GM18499 (cell line): ENCODE measurements around the gene FBRSL1.
"Not testable (repeated sequence)": the region's sequence is repeated elsewhere in the genome, so short reads cannot be mapped to it uniquely, and the experiment has no call there.

ENCODE experiments used
- ATAC-seq: cut with Tn5 transposase; IDR thresholded peaks from one replicate; pipeline ENCODE4 v1.9.1; 2021; ENCODE audit warnings: moderate number of reproducible peaks; ENCODE audit not compliant: insufficient read depth, unreplicated experiment

FBRSL1 gene

DNA sequence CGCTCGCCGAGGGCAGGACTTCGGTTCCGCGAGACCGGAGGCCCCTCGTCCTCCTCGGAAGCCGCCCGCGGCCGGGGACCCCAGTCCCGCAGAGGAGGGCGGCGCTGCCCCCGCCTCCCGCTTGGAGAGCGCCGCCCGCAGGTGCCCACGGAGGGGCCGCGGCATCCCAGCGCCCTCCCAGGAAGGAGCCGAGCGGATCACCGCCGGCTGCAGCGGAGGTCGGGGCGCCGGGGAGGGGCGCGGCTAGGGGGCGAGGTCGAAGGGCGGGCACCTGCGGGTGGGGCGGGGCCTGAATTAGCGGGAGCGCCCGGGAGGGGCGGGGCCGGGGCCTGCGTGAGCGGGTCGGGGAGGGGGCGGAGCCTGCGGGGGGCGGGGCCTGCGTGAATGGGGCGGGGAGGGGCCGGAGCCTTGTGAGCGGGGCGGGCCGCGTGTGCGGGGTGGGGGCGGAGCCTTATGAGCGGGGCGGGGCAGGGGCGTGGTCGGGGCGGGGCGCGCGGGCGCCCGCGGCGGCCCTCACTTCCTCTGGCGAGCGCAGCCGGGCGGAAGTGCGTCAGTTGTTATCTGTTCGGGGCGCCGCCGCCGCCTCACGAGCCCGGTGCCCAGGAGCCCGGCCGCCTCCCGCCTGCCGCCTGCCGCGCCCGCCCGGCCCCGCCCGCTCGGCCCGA is at the start of gene FBRSL1:
FBRSL1 (plus strand) TSS at position 550 of the 665 bp plus-strand sequence.
- ATAC-seq, result no peak

DNA sequence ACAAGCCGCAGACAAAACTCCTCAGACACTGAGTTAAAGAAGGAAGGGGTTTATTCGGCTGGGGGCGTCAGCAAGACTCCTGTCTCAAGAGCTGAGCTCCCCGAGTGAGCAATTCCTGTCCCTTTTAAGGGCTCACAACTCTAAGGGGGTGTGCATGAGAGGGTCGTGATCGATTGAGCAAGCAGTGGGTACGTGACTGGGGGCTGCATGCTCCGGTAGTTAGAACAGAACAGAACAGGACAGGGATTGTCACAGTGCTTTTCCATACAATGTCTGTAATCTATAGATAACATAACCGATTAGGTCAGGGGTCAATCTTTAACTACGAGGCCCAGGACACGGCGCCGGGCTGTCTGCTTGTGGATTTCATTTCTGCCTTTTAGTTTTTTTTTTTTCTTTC is 49.5 kb upstream of the FBRSL1 start:
- not testable (repeated sequence) for ATAC-seq

- no peak for ATAC-seq
Measured at GRCh38 chr12:132441871-132442863, 47.8 kb upstream of the FBRSL1 start.

- no peak for ATAC-seq
Measured at GRCh38 chr12:132443091-132443490, 46.9 kb upstream of the FBRSL1 start.

- ATAC-seq, result no peak
Measured at GRCh38 chr12:132444283-132444682, 45.7 kb upstream of the FBRSL1 start.

- no peak for ATAC-seq
Measured at GRCh38 chr12:132444957-132445883, 44.7 kb upstream of the FBRSL1 start.

DNA sequence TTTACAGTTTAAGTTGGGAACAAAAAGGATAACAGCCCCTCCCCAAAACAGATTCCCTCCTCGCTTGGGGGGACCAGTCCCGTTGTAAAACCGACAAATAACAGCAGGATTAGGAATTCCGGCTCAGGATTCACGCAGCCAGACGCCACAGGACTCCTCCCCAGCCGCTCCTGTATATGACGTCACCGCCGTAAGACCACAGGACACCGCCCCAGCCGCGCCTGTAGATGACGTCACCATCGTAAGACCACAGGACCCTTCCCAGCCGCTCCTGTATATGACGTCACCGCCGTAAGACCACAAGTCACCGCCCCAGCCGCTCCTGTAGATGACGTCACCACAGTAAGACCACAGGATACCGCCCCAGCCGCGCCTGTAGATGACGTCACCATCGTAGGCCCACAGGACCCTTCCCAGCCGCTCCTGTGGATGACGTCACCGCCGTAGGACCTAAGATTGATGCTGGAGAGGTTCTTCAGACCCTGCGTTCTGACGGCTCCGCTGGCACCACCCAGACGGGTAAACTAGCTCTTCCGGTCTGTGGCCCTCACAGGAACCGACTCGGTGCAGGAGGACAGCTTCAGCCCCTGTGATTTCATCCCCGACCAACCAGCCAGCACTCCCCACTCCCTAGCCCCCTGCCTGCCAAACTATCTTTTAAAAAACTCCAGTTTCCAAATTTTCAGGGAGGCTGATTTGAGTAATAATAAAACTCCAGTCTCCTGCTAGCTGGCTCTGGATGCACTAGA is 43.9 kb upstream of the FBRSL1 start:
- no peak for ATAC-seq

DNA sequence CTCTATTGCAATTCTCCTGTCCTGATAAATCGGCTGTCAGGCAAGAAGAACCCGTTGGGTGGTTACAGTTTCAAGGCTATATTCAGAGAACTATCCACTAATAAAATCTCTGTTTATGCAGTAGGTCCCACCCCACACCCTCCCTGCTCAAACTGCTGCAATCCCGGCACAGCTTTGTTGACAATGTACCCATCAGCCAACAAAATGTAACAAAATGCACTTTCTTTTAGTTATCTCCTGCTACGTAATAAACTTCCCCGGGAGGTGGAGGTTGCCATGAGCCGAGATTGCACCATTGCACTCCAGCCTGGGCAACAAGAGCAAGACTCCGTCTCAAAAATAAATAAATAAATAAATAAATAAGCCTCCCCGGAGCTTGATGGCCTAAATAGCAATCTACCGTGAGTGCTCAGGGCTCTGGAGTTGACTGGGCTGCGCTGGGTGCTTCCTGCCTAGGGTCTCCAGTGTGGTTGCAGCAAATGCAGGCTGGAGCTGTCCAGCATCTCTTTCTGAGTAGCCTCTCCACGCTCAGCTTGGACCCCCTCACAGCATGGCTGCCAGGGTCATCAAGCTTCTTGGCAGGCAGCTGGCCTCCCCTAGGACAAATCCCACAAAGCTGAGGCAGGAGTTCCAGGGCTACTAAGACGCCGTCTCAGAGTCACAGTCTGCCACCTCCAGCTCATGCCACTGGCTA is 43.2 kb upstream of the FBRSL1 start:
- ATAC-seq, result no peak

DNA sequence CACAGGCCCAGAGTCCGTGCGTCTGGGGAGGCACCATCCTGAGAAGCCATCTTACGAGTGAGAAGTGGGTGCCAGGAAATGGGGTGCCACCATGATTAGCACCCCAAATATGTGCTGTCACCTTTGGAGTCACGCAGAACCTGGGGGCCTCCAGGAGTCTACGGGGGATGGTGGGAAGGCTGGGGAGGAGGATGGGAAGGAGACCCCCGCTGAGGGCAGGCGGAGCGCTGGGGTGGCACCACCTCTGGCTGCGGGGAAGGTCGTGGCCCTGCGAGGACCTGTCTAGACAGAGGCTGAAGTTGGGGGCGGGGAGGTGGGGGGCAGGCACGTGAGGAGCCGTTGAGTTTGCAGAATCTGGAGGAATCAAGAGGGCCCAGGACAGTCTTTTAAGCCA is 42.6 kb upstream of the FBRSL1 start:
- ATAC-seq, result no peak

DNA sequence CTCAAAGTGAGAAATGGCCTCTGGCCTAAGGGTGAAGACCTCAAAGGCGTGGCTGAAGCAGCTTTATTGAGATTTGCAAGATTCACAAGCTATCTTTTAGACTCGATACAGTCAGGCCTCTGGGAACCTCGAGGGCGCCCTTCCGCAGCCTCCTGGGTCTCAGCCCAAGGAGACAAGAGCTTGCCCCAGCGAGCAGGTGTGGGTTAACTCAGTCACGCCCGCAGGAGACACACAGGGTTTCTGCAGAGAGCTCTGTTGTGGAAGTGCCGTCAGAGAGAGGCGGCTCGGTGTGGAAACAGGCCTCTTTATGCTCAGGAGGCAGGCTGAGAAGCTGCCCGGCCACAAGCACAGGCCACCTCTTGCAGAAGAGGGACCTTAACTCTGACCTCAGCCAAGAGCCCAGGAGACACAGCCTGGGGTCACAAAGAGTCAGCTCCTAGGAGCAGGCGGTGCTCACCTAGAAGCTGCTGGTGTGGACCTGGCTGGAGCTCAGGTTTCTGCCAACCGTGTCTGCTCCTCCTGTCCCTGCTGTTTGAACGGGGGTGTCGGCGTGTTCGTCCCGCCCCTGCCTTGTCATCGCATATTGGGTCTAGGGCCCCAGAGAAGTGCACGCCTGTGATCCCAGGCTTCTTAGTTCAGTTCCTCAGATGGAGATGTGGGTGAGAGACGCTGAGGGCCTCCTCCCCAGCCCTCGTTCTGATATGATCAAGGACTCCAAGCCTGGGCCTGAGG is 42.1 kb upstream of the FBRSL1 start:
- no peak for ATAC-seq

GRCh38 chr12:132448463-132448820 is 41.5 kb upstream of the FBRSL1 start:
- ATAC-seq, result no peak

DNA sequence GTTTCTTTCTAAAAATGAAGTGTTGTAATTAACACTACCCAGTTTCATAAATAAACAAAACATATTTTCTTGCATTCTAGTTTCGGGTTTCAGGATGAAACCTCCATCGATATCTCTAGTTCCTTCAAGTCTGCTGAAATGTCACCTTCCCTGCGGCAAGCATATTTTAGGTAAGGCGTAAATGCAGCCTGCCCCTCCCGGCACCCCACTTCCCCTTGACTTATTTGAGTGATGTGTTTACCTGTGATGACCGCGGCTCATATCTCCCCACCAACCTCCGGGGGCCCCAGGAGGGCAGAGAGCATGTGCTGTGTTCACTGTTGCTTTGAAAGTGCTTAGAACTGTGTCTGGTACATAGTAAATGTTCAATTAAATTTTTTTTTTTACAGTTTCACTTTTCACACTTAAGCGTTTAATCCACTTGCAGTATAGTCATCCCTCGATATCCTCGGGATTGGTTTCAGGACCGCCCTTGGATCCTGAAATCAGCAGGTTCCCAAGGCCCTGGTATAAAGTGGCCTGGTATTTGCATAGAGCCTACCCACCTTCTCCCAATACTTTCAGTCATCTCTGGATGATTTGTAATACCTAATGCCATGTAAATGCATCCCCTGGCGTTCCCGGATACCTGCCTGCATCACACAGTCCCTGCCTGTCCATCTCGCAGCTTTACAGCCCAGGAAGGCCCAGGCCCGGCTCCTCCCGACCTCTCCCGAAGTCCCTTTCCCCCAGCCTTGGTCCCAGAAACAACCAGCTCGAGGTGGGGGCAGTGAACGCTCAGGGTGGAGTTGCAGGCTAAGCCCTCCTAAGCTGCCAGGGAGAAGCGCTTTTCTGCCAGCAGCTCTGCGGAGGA is 40.2 kb upstream of the FBRSL1 start:
- ATAC-seq, result peak; percentile 41

GRCh38 chr12:132450418-132451171 is 39.4 kb upstream of the FBRSL1 start:
- no peak for ATAC-seq

- ATAC-seq, result no peak
Measured at GRCh38 chr12:132451172-132451835, 38.6 kb upstream of the FBRSL1 start.

DNA sequence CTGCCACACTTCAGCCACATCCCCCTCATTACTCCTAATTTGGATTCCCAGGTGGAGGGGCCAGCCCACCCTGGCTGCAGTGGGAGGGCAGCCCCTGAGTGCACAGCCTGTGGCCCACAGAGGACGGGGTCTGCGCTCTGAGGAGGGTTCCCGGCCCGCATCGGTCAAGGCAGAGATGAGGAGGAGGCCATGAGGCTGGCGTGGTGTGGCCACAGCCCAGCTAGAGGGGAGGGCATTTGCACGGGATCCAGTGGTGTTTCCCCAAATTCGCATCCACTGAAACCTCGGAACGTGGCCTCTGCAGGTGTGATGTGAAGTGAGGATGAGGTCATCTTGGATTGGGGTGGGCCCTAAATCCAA is 38.1 kb upstream of the FBRSL1 start:
- ATAC-seq, result no peak

GRCh38 chr12:132452596-132453350 is 37.2 kb upstream of the FBRSL1 start:
- ATAC-seq, result no peak
